GM21526 (cell line): ENCODE measurements around the gene SPATA12.
"Not testable (repeated sequence)": the region's sequence is repeated elsewhere in the genome, so short reads cannot be mapped to it uniquely, and the experiment has no call there.

ENCODE experiments used
- ATAC-seq: cut with Tn5 transposase; IDR thresholded peaks from one replicate; pipeline ENCODE4 v1.9.1; 2021; ENCODE audit warnings: moderate library complexity; ENCODE audit not compliant: unreplicated experiment, low FRiP score

The SPATA12 gene

GRCh38 chr3:57081173-57081572 lies 20.7 kb downstream of the SPATA12 start:
- ATAC-seq: no peak

GRCh38 chr3:57082481-57082880 lies 22.0 kb downstream of the SPATA12 start:
- ATAC-seq: no peak

DNA sequence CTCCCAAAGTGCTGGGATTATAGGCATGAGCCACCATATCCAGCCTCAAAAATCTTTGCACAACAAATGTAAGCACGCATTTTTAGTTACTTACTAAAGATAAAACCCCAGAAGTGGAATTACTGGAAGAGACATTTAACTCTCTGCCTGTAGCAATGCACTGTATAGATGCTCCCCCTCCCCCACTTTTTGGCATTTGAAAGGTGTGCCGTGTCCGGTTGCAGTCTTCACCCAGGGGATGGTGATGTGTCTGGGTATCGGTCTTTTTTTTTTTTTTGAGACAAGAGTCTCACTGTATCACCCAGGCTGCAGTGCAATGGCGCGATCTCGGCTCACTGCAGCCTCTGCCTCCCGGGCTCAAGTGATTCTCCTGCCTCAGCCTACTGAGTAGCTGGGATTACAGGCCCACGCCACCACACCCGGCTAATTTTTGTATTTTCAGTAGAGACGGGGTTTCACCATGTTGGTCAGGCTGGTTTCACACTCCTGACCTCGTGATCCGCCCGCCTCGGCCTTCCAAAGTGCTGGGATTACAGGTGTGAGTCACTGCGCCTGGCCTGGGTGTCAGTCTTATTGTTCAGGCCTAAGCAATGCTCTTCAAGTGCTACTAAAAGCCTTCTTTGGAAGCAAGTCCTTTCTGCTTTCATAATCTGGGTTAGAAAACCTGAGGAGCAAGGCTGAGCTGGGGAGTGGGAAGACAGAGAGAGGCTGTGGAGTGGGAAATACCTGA lies 23.0 kb downstream of the SPATA12 start:
- not testable (repeated sequence) for ATAC-seq

- no peak for ATAC-seq
These were observed 24.7 kb downstream of the SPATA12 start for GRCh38 chr3:57085211-57085610.

GRCh38 chr3:57086201-57086600 lies 25.7 kb downstream of the SPATA12 start:
- no peak for ATAC-seq

- ATAC-seq: no peak
These were observed 27.1 kb downstream of the SPATA12 start for GRCh38 chr3:57087361-57088092.

DNA sequence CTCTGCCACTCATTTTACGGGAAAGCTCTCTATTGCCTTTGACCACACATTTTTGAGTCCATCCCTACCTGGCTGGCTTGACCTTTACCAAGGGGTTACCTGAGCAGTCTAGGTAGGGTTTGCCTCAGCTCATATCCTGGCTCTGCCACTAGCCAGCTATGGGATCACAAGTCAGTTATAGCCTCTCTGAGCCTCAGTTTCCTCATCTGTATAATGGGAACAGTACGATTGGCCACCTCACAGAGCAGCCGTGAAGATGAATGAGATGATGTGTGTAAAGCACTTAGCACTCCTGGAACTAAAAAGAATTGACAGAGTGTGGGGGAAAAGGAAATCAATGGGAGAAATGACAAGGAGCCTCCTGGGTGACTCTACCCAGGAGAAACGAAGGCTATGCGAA lies 28.0 kb downstream of the SPATA12 start:
- no peak for ATAC-seq

DNA sequence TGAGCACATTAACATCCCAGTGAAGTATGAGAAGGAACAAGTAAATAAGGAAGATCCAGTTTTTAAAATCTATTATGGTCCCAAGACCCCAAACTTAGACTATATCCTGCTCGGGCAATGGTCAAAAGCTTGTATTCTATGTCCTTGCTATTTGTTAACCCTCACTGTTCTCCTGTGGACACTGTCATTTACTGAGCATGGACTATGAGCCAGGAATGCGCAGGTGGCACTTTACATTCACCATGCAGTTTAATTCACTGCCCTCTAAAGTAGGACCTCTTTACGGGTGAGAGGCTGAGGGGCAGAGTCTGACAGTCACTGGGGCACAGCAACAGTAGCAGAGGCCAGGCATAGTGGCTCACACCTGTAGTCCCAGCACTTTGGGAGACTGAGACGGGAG lies 28.6 kb downstream of the SPATA12 start:
- no peak for ATAC-seq

- no peak for ATAC-seq
These were observed 31.2 kb downstream of the SPATA12 start for GRCh38 chr3:57091521-57092273.

- no peak for ATAC-seq
These were observed 33.0 kb downstream of the SPATA12 start for GRCh38 chr3:57093489-57093888.

GRCh38 chr3:57093971-57094535 lies 33.6 kb downstream of the SPATA12 start:
- ATAC-seq: no peak

DNA sequence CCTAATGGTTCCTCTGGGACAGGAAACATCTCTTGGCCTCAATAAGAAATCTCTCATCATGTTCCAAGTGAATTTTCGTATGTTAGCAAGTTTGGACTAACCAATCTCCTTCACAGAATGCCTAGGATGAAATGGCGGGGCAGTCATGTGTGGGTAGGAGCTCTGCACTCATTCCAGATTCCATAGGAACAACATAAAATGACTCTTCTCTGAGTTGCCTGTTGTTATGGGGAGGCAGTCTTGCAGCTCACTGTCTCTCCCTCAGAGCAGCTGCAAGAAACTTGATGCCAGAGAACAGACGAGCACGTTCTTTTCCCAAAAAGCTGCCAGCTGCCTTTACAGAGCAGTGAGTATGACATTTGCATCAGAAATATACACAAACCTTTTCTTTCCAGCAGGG lies 34.1 kb downstream of the SPATA12 start:
- no peak for ATAC-seq

DNA sequence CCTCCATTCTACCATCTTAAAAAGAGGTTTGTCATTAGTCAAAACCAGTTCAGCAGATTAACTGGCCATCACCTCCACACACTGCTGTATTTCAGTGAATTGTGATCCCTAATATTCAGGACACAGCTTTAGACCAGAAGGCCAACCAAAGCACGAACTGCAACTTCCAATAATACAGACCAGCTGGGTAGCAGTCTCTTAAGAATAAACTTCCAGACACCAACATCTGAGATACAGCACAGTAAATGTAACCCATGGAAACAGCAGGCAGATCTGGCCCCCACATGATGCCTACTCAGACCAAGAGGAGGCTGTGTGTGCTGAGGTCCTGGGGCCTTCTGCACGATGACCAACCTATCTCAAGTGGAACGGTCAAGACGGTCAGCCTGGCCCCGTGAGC lies 34.9 kb downstream of the SPATA12 start:
- no peak for ATAC-seq

GRCh38 chr3:57097536-57097935 lies 37.1 kb downstream of the SPATA12 start:
- no peak for ATAC-seq

- no peak for ATAC-seq
These were observed 38.2 kb downstream of the SPATA12 start for GRCh38 chr3:57098418-57099310.

DNA sequence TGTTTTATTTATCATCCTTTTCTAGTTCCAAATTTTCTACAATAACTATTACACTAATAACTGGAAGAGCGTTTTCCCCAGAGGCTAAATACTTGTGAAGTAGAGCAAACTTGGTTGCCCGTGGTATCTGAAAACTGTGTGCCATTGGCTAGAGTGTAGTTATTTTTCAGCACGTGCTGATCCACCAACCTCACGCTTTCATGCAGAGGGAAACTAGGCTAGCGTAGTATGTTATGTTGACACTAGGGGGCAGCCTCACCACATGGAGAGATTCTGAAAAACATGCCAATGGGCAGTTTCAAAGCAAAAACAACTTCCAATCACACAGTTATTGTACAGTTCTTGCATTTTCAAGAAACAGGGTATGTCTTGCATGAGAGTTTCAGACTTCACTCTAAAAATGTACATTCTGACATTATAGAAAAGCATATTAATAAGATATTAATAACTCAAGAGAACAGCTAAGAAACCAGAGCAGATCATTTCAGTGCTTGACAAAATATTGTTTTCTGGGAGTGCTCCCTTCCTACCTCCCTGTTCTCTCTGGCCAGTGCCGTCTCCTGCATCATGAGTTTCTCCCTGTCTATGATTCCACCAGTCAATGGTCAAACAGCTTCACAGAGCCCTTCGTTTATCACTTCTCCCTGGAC lies 39.7 kb downstream of the SPATA12 start:
- ATAC-seq: peak; percentile 67

DNA sequence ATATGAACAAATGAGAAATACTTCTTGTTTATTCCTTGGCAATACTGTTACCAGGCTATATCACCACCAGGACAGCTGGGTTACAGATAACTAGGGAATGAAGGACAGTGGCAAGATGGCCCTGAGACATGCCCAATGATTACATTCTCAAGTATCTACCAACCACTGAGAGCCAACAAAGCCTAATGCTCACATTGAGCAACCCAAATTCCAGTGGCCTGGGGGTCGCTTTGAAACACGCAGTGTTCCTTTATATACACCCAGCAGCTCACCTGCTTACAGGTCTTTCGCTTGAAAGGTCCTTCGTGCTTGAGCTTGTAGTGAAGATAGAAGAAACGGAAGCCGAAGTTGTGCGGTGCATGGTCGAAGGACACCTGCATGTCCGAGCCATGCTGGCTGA lies 45.1 kb downstream of the SPATA12 start:
- no peak for ATAC-seq

DNA sequence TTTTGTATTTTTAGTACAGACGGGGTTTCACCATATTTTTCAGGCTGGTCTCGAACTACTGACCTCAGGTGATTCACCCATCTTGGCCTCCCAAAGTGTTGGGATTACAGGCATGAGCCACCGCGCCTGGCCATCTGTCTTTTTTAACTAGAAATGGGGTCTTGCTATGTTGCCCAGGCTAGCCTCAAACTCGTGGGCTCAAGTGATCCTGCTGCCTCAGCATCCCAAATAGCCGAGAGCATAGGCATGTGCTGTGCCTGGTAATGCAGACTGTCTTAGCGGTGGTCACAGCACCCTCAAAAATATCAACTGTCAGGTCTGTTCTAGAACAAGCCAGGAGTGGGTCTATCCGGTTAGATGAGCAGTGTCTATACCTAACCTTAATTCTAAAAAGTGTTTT lies 48.2 kb downstream of the SPATA12 start:
- no peak for ATAC-seq

DNA sequence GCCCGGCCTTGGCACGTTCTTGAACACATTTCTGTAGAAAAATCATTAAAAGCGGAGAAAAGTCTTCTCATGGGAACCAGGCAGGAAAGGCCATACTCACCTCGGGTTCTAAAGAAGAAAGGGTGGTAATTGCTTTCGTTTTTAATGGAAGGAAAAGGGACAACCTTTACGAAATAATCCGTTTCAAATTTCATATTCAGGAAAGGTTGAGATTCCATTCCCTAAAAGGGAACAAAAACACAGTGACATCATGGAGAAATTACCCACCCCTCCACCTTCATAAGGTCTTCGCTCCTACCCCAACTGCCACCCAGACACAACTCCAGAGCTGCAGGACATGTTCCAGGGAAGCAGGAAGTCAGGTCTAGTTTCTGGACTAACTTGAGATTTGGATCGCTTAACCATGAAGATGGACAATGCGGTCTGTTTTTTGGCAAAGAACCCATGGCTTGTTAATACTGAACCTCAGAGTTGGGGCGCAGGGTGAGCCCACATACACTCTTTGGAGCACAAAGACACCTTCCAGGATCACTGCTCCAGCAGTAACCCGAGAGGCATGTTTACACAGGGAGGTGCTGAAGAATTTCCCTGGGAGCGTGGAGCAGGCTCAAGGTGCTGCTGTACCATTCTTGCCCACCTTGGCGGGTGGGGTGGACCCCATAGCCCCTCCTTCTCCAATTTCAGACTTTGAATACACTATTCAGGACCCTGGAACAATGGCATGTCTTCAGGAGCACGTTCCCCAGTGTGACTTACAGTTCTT lies 49.2 kb downstream of the SPATA12 start:
- no peak for ATAC-seq
